HG02610 (cell line): ENCODE results near the gene NAPB.

ENCODE experiments used
- ATAC-seq: cut with Tn5 transposase; IDR thresholded peaks from one replicate; pipeline ENCODE4 v1.9.1; 2021; ENCODE audit warnings: mild to moderate bottlenecking, moderate library complexity; ENCODE audit not compliant: unreplicated experiment

The NAPB gene

GRCh38 chr20:23438661-23439060, 17.4 kb upstream of the NAPB start:
- no peak for ATAC-seq

- ATAC-seq, result no peak
Measured at GRCh38 chr20:23437126-23437899, 16.0 kb upstream of the NAPB start.

GRCh38 chr20:23436681-23437080, 15.4 kb upstream of the NAPB start:
- ATAC-seq, result no peak

- no peak for ATAC-seq
Measured at GRCh38 chr20:23435626-23436539, 14.6 kb upstream of the NAPB start.

- ATAC-seq, result no peak
Measured at GRCh38 chr20:23434521-23435313, 13.4 kb upstream of the NAPB start.

GRCh38 chr20:23433628-23434027, 12.3 kb upstream of the NAPB start:
- no peak for ATAC-seq

GRCh38 chr20:23425129-23425528, 3.8 kb upstream of the NAPB start:
- no peak for ATAC-seq

GRCh38 chr20:23419995-23420901, 1.0 kb downstream of the NAPB start:
- peak; percentile 31 for ATAC-seq

- no peak for ATAC-seq
Measured at GRCh38 chr20:23419657-23419994, 1.7 kb downstream of the NAPB start.

GRCh38 chr20:23417861-23418260, 3.4 kb downstream of the NAPB start:
- no peak for ATAC-seq

- ATAC-seq, result no peak
Measured at GRCh38 chr20:23415959-23416583, 5.2 kb downstream of the NAPB start.

- no peak for ATAC-seq
Measured at GRCh38 chr20:23415555-23415954, 5.7 kb downstream of the NAPB start.

- ATAC-seq, result no peak
Measured at GRCh38 chr20:23414526-23415188, 6.6 kb downstream of the NAPB start.

- no peak for ATAC-seq
Measured at GRCh38 chr20:23413862-23414422, 7.3 kb downstream of the NAPB start.

- no peak for ATAC-seq
Measured at GRCh38 chr20:23412026-23412425, 9.3 kb downstream of the NAPB start.

- no peak for ATAC-seq
Measured at GRCh38 chr20:23410916-23411695, 10.2 kb downstream of the NAPB start.

GRCh38 chr20:23409800-23410199, 11.5 kb downstream of the NAPB start:
- no peak for ATAC-seq

- no peak for ATAC-seq
Measured at GRCh38 chr20:23408957-23409356, 12.3 kb downstream of the NAPB start.
